ENCODE data around the gene KAZN. TPM values are rescaled to one million over a fixed set of nuclear protein-coding genes. Genes with fewer than 3 reads are reported as not detected.

The KAZN gene
- total and polyA plus RNA-seq, 2 donors from 2014 or later: 17.4 to 60.8 TPM

GRCh38 chr1:14841951-14842350 is 243.5 kb downstream of the KAZN start:
- Histone ChIP-seq H3K4me1 (ENCODE audit: control insufficient read depth in 2 of 3, insufficient read depth in 2 of 3, low read depth in 1 of 3, low read length in 3 of 3) (no peaks in the 10 kb centered on the region), H3K4me3 (ENCODE audit: low read length in 3 of 3) (no peak overlapping the region), H3K9me3 (ENCODE audit: control insufficient read depth in 2 of 3, insufficient read depth in 1 of 3, low read length in 3 of 3) (peaks cover 0 to 10% (median 8%) of the 10 kb centered on the region in 3 donors), H3K27me3 (ENCODE audit: control insufficient read depth, insufficient read depth, low read length) (no peaks in the 10 kb centered on the region), H3K27ac (ENCODE audit: low read depth in 2 of 2, low read length in 2 of 2) (no peak overlapping the region), H3K9ac (ENCODE audit: low read length in 3 of 3) (no peak overlapping the region), H3K36me3 (ENCODE audit: control insufficient read depth in 2 of 3, insufficient read depth in 3 of 3, low read length in 3 of 3) (no peaks in the 10 kb centered on the region)
- intact Hi-C loops (cut with DNase I): no loop called here
- FAIRE-seq (no peak), DNase-seq (no peak)
- no peak for TF ChIP-seq CTCF (IDR thresholded peaks at IDR 0.05; ENCODE audit: borderline replicate concordance, extremely low read depth, insufficient read depth)

- H3K9ac ChIP-seq (ENCODE audit: low read length in 3 of 3): no peak overlapping the region
- H3K36me3 ChIP-seq (ENCODE audit: control insufficient read depth in 2 of 3, insufficient read depth in 3 of 3, low read length in 3 of 3): no peaks in the 10 kb centered on the region
- intact Hi-C loops (cut with DNase I): no loop called here
- H3K27me3 ChIP-seq (ENCODE audit: control insufficient read depth, insufficient read depth, low read length): no peaks in the 10 kb centered on the region
- FAIRE-seq (no peak), DNase-seq (no peak)
- no peak for TF ChIP-seq CTCF (IDR thresholded peaks at IDR 0.05; ENCODE audit: borderline replicate concordance, extremely low read depth, insufficient read depth)
- H3K27ac ChIP-seq (ENCODE audit: low read depth in 2 of 2, low read length in 2 of 2): no peak overlapping the region
- H3K4me3 ChIP-seq (ENCODE audit: low read length in 3 of 3): no peak overlapping the region
- H3K4me1 ChIP-seq (ENCODE audit: control insufficient read depth in 2 of 3, insufficient read depth in 2 of 3, low read depth in 1 of 3, low read length in 3 of 3): no peaks in the 10 kb centered on the region
- H3K9me3 ChIP-seq (ENCODE audit: control insufficient read depth in 2 of 3, insufficient read depth in 1 of 3, low read length in 3 of 3): peaks cover 0 to 10% (median 8%) of the 10 kb centered on the region in 3 donors
These were observed 243.9 kb downstream of the KAZN start for GRCh38 chr1:14842361-14842760.

DNA sequence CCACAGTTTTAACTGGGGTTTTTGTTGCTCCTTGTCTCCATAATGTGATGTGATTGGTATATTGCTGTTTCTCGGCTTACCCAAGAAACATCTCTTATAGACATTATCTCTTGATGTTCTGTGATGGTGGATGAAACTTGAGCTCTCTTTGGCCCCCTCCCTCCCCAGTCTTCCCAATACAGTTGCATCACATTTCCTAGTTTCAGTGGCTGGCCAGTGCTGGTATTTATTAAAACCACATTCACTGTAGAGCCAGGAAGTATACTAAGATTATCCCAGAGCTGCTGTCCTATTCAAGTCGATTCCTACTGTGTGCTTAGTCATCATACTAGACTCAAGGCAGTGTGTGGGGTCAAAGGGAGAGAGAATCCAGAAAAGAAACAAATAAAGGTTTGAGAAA is 244.4 kb downstream of the KAZN start:
- Histone ChIP-seq H3K9ac (ENCODE audit: low read length in 3 of 3) (no peak overlapping the region), H3K27me3 (ENCODE audit: control insufficient read depth, insufficient read depth, low read length) (no peaks in the 10 kb centered on the region), H3K27ac (ENCODE audit: low read depth in 2 of 2, low read length in 2 of 2) (no peak overlapping the region), H3K36me3 (ENCODE audit: control insufficient read depth in 2 of 3, insufficient read depth in 3 of 3, low read length in 3 of 3) (no peaks in the 10 kb centered on the region), H3K4me1 (ENCODE audit: control insufficient read depth in 2 of 3, insufficient read depth in 2 of 3, low read depth in 1 of 3, low read length in 3 of 3) (no peaks in the 10 kb centered on the region), H3K4me3 (ENCODE audit: low read length in 3 of 3) (no peak overlapping the region), H3K9me3 (ENCODE audit: control insufficient read depth in 2 of 3, insufficient read depth in 1 of 3, low read length in 3 of 3) (peaks cover 0 to 10% (median 8%) of the 10 kb centered on the region in 3 donors)
- FAIRE-seq (no peak), DNase-seq (no peak)
- no peak for TF ChIP-seq CTCF (IDR thresholded peaks at IDR 0.05; ENCODE audit: borderline replicate concordance, extremely low read depth, insufficient read depth)
- intact Hi-C loops (cut with DNase I): no loop called here

DNA sequence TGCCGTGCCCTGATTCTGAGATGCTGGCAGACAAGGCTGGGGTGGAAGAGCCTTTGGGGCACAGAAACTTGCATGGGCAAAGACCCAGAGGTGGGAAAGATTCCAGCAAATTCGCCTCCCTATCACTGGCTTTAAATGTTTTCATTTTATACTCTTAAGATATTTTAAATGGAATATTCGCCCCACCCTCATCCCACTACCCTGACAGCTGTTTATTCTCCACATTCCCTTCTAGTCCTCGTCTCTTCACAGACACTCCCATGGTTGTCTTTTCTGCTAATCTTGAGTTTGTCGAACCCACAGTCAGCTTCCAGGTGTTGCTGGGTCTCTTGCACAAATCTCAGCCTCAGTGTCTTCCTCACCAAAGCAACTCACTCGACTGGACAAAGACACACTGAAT is 245.0 kb downstream of the KAZN start:
- FAIRE-seq (no peak), DNase-seq (no peak)
- Histone ChIP-seq H3K4me3 (ENCODE audit: low read length in 3 of 3) (no peak overlapping the region), H3K27ac (ENCODE audit: low read depth in 2 of 2, low read length in 2 of 2) (no peak overlapping the region), H3K9me3 (ENCODE audit: control insufficient read depth in 2 of 3, insufficient read depth in 1 of 3, low read length in 3 of 3) (peaks cover 0 to 10% (median 8%) of the 10 kb centered on the region in 3 donors), H3K27me3 (ENCODE audit: control insufficient read depth, insufficient read depth, low read length) (no peaks in the 10 kb centered on the region), H3K36me3 (ENCODE audit: control insufficient read depth in 2 of 3, insufficient read depth in 3 of 3, low read length in 3 of 3) (no peaks in the 10 kb centered on the region), H3K4me1 (ENCODE audit: control insufficient read depth in 2 of 3, insufficient read depth in 2 of 3, low read depth in 1 of 3, low read length in 3 of 3) (no peaks in the 10 kb centered on the region), H3K9ac (ENCODE audit: low read length in 3 of 3) (no peak overlapping the region)
- intact Hi-C loops (cut with DNase I): no loop called here
- no peak for TF ChIP-seq CTCF (IDR thresholded peaks at IDR 0.05; ENCODE audit: borderline replicate concordance, extremely low read depth, insufficient read depth)

All from kidney (tissue), 14 donors.